Cardiac septum (tissue), 1 donor: ENCODE measurements around the gene SIRPD. TPM values are rescaled to one million over a fixed set of nuclear protein-coding genes. Genes with fewer than 3 reads are reported as not detected.
"Not testable (repeated sequence)": the region's sequence is repeated elsewhere in the genome, so short reads cannot be mapped to it uniquely, and the experiment has no call there.

ENCODE experiments used
- DNase-seq: peaks from one replicate; pipeline ENCODE4 v3.0.0-alpha.2; 2020; ENCODE audit warnings: low spot score
- intact Hi-C: fragments of 100-400 bp; cut with DNase I; formaldehyde crosslinking; loops from one replicate; pipeline ENCODE4 v1.14.0; 2022
- long read RNA-seq: library from polyadenylated mRNA; unstranded; transcript quantifications from one replicate; pipeline ENCODE4 v2.0.0, GENCODE V29; 2021
- total RNA-seq: library from RNA; stranded (reverse); fragmentation: NEBNext Ultra II Directional; extraction: Animal tissue kit (Norgen Biotek cat#: 25700); gene quantifications from one replicate; pipeline ENCODE4 v1.2.1, GENCODE V29; 2021
- donor health status: DM: no; HTN: no; CAD: no.

SIRPD gene
- not detected for total RNA-seq
- long read RNA-seq, result 0 reads

DNA sequence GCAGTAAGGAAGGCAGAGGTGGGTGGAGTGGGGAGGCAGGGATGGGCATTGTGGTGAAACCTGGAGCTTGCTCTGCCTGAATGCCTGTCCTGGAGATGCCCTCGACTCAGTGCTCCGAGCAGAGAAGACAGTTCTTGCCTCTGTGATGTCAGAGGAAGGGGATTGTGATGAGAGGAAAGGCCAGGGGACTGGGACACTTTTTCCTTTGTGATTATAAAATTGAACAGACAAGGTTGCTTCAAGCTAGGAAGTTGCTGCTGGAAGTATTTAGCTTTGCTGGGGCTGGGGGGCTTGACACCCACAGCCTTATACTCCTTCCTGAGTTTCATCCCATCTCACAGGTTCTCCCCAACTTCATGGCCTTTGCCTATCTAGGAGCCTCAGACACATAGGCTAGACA, at the start of gene SIRPD:
Gene SIRPD, minus strand, starts transcription at position 101 of the 400 bp plus-strand sequence. Its CDS starts 52 bp downstream, at position 49.
- intact Hi-C loops, result no loop called here
- DNase-seq, result no peak

GRCh38 chr20:1600736-1601135, 43.2 kb upstream of the SIRPD start:
- intact Hi-C loops, result no loop called here
- DNase-seq, result no peak

DNA sequence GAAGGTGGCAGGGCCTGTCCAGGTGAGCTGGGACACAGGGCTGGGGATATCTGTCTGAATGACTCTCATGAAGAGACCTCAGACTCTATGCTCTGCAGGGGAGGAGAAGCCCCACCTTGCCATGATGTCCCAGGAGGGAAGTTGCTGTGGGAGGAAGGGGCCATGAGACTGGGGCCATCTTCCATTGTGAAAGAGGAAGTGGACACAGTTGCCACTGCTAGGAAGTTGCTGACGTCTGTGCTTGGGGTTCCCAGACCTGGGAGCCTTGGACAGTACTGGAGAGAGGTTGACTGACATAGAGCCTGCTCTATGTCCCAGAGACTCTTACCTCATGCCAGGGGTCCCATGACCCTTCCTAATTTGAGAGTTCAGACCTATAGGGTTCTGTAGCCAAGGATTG, 37.8 kb upstream of the SIRPD start:
- no peak for DNase-seq
- intact Hi-C loops, result no loop called here

- intact Hi-C loops, result no loop called here
- DNase-seq, result no peak
Measured at GRCh38 chr20:1588533-1589460, 31.3 kb upstream of the SIRPD start.

GRCh38 chr20:1587781-1588532, 30.5 kb upstream of the SIRPD start:
- intact Hi-C loops, result no loop called here
- no peak for DNase-seq

DNA sequence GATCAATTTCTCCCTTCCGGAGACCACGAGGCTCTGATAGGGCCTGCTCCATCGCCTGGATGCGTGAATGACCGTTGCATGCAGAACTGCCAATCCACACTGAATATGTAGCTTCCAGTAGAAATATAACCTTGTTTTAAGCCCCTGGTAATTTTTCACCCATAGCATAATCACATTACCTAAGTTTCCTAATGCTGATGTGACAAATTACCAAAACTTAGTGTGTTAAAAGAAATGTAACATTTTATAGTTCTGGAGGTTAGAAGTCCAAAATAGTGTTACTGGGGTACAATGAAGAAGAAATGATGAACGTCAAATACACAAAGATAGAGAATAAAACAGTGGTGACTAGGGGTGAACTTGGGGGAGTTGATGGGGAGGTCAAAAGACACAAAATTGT, 22.0 kb upstream of the SIRPD start:
- DNase-seq, result no peak
- intact Hi-C loops, result no loop called here

DNA sequence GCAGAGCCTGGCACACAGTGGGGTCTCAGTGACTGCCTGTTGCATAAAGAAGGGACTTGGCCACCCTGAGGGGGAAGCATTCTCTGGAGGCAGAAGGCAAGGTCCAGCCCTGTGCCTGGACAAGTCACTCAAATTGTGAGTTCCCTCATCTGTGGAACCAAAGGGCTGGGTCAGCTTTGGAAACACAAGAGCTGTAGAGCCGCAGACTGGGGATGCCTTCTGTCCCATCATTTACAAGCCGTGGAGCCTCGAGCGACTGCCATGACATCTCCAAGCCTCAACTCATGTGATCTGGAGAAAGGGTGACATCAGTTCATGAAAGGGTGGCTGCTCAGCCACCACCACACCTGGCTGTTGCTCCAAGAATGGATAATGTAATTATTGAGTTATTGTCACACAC, 20.4 kb upstream of the SIRPD start:
- intact Hi-C loops, result no loop called here
- DNase-seq, result no peak

DNA sequence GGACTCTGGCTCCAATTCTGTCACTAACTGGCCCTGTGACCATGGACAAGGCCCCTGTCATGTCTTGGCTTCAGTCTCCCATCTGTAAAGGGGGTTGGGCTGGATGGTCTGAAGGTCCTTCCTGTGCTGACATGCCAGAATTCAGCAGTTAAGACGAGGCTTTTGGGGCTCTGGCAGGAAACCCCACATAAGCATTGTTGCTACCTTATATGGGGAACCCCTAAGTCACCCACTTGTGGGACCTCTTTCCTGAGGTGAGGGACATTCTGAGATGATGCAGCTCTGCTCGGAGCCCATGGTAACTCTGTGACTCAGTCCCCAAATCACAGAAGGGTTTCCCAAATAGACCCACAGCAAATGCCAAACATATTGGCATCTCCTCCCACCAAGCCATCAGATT, 19.8 kb upstream of the SIRPD start:
- DNase-seq, intact Hi-C loops: not testable (repeated sequence)

DNA sequence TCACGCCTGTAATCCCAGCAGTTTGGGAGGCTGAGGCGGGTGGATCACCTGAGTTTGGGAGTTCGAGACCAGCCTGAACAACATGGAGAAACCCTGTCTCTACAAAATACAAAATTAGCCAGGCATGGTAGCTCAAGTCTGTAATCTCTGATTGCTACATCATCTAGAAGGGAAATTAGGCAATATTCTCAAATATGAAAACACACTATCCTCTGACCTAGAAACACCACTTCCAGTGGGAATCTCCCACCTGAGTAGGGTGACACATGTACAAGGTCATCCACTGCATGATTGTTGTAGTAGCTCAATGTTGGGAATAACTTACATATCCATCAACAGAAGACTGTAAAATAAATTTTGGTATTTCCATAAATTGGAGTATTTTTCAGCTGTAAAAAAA, 19.1 kb upstream of the SIRPD start:
- no peak for DNase-seq
- intact Hi-C loops, result no loop called here

- DNase-seq, intact Hi-C loops: not testable (repeated sequence)
Measured at GRCh38 chr20:1576003-1576402, 18.5 kb upstream of the SIRPD start.

DNA sequence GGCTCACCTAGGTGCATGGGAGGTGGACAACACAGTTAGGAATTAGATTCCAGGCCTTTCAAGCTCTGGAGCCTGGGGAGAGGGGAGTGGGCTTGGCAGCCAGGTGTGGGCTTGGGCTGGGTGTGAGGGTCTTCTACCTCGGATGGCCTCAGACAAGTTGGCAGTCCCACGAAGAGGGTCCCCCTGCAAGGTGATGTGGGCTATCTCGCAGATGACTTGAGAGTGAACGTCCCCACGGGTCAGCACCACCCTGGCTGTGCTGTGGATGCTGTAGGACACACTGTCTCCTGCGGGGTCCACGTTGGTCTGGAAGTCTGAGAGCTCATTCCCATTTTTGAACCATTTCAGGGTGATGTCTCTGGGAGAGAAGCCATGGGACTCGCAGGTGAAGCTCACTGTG, 14.1 kb upstream of the SIRPD start:
- DNase-seq, intact Hi-C loops: not testable (repeated sequence)

- intact Hi-C loops, result no loop called here
- DNase-seq, result peak; percentile 81
Measured at GRCh38 chr20:1569415-1569881, 11.9 kb upstream of the SIRPD start.

DNA sequence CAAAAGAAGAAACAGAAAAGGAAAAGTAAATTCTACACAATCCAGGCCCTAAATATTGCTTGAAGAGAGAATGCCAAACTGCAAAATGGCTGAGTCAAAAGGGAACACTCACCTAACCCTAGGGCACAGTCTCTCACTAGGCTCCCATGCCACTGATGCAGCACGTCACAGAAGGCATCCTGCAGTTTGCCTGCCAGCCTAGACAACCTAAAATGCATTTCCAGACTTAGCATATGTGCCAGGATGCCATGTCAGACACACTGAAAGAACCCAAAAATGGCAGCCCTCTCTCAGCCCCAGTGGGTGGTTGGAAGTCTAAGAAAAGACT, 10.6 kb upstream of the SIRPD start:
- intact Hi-C loops, result no loop called here

DNA sequence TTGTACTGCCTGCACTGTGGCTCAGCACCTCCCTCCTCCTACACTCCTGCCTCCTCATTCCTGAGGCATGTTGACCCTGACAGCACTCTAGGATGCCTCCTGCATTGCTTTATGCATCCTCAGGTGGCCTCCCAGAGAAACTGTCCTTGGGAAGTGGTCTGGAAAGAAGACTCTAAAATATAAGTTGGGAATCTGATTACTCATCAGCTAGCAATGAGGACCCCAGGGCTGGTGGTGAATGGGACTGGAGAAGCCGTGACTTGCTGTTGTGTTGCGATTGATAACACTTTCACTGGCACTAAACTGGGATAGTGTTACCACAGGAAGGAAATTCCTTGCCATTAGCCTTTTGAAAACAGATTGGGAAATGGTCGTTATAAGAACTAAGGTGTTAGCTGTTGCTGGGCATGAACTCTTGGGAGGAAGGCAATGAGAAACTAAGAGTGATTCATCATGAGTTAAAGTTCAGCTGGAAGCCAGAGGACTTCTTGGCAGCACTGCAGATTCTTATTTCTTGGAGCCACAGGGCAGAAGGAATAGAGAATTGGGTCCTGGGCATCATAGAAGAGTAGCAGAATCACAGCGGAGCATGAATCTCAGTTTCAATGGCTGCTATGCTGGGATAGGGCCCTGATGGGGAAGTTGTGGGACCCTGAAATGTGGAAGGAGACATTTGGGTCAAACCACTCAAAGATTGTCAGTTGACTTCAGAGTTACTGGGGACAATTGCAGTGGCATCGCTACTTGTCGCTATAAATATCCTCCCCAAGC, 10.1 kb upstream of the SIRPD start:
- DNase-seq, result no peak
- intact Hi-C loops, result no loop called here

More for the DNA sequence above, 10.6 kb upstream of the SIRPD start:
- no peak for DNase-seq

GRCh38 chr20:1566701-1567100, 9.2 kb upstream of the SIRPD start:
- intact Hi-C loops, result no loop called here
- DNase-seq, result no peak

GRCh38 chr20:1565461-1565860, 8.0 kb upstream of the SIRPD start:
- intact Hi-C loops, result no loop called here
- no peak for DNase-seq

DNA sequence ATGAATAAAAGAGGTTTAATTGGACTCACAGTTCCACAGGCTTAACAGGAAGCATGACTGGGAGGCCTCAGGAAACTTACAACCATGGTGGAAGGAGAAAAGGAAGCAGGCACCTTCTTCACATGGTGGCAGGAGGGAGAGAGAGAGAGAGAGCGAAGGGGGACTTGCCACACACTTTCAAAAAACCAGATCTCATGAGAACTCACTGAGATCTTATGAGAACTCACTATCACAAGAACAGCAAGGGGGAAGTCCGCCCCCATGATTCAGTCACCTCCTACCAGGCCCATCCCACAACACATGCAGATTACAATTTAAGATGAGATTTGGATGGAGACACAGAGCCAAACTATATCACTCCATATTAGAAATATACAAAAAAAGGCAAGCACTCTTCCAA, 6.1 kb upstream of the SIRPD start:
- DNase-seq, result no peak

GRCh38 chr20:1562622-1563021, 5.1 kb upstream of the SIRPD start:
- intact Hi-C loops, result no loop called here

More for the DNA sequence above, 6.1 kb upstream of the SIRPD start:
- intact Hi-C loops, result no loop called here

GRCh38 chr20:1561350-1561749, 3.8 kb upstream of the SIRPD start:
- no peak for DNase-seq
- intact Hi-C loops, result no loop called here

More at GRCh38 chr20:1562622-1563021, 5.1 kb upstream of the SIRPD start:
- no peak for DNase-seq

DNA sequence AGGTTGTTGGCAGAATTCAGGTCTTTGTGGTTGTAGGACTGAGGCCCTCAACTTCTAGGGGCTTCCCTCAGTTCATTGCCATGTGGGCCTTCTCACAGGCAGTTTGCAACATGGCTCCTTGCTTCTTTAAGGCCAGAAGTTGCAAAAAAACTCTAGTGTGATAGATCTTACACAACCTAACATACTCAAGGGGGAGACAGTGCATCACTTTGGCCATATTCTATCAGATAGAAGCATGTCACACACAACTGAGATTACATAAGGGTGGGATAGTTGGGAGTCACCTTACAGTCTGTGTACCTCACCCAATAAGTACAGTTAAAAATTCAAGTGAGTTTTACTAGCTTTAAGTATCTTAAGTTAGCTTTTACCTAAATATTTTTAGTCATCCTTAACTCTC, 1.6 kb downstream of the SIRPD start:
- intact Hi-C loops, result no loop called here
- no peak for DNase-seq
